ENCODE data around the gene AFF2.

The AFF2 gene

GRCh38 chrX:148536961-148537360 is 36.5 kb downstream of the AFF2 start:
- H3K36me3 ChIP-seq (replicated peaks; ENCODE audit: insufficient read depth, low read length): no peaks in the 10 kb centered on the region
- H3K27me3 ChIP-seq (replicated peaks; ENCODE audit: insufficient read depth, low read length): no peaks in the 10 kb centered on the region
- no peak overlapping the region for H3K4me2 ChIP-seq (ENCODE audit: low read depth, low read length)
- no peak overlapping the region for H3K9ac ChIP-seq (ENCODE audit: low read length)
- no peaks in the 10 kb centered on the region for H3K79me2 ChIP-seq (ENCODE audit: low read length)
- no peak for DNase-seq
- no peak overlapping the region for H3K4me3 ChIP-seq (ENCODE audit: low read length)
- no peaks in the 10 kb centered on the region for H4K20me1 ChIP-seq (ENCODE audit: insufficient read depth, low read length)
- no peaks in the 10 kb centered on the region for H3K9me2 ChIP-seq (replicated peaks; ENCODE audit: insufficient read depth, low read length)
- TF ChIP-seq EZH2 (optimal IDR thresholded peaks at IDR 0.05; ENCODE audit: low read depth, low read length) (no peak), EZH2phosphoT487 (IDR thresholded peaks at IDR 0.05; ENCODE audit: low read length) (no peak), CTCF (IDR thresholded peaks at IDR 0.05; ENCODE audit: low read length) (no peak)
- no peaks in the 10 kb centered on the region for H3K4me1 ChIP-seq (ENCODE audit: low read length)
- H3F3A ChIP-seq (ENCODE audit: insufficient read depth, low read length): no peaks in the 10 kb centered on the region
- H3K27ac ChIP-seq (ENCODE audit: low read length): no peak overlapping the region
- H2AFZ ChIP-seq (ENCODE audit: low read length): no peak overlapping the region
- H3K9me3 ChIP-seq (replicated peaks; ENCODE audit: insufficient read depth, low read length): no peaks in the 10 kb centered on the region

GRCh38 chrX:148537556-148538182 is 37.3 kb downstream of the AFF2 start:
- no peaks in the 10 kb centered on the region for H3K9me2 ChIP-seq (replicated peaks; ENCODE audit: insufficient read depth, low read length)
- no peaks in the 10 kb centered on the region for H3K4me1 ChIP-seq (ENCODE audit: low read length)
- H3K4me2 ChIP-seq (ENCODE audit: low read depth, low read length): no peak overlapping the region
- H3K27ac ChIP-seq (ENCODE audit: low read length): no peak overlapping the region
- H3K79me2 ChIP-seq (ENCODE audit: low read length): no peaks in the 10 kb centered on the region
- H3F3A ChIP-seq (ENCODE audit: insufficient read depth, low read length): no peaks in the 10 kb centered on the region
- H2AFZ ChIP-seq (ENCODE audit: low read length): no peak overlapping the region
- H3K36me3 ChIP-seq (replicated peaks; ENCODE audit: insufficient read depth, low read length): no peaks in the 10 kb centered on the region
- no peaks in the 10 kb centered on the region for H4K20me1 ChIP-seq (ENCODE audit: insufficient read depth, low read length)
- no peak for DNase-seq
- no peak overlapping the region for H3K9ac ChIP-seq (ENCODE audit: low read length)
- TF ChIP-seq EZH2phosphoT487 (IDR thresholded peaks at IDR 0.05; ENCODE audit: low read length) (no peak), EZH2 (optimal IDR thresholded peaks at IDR 0.05; ENCODE audit: low read depth, low read length) (no peak), CTCF (IDR thresholded peaks at IDR 0.05; ENCODE audit: low read length) (no peak)
- no peak overlapping the region for H3K4me3 ChIP-seq (ENCODE audit: low read length)
- H3K9me3 ChIP-seq (replicated peaks; ENCODE audit: insufficient read depth, low read length): no peaks in the 10 kb centered on the region
- no peaks in the 10 kb centered on the region for H3K27me3 ChIP-seq (replicated peaks; ENCODE audit: insufficient read depth, low read length)

GRCh38 chrX:148538582-148538981 is 38.2 kb downstream of the AFF2 start:
- no peak for DNase-seq
- H3K4me1 ChIP-seq (ENCODE audit: low read length): no peaks in the 10 kb centered on the region
- no peak overlapping the region for H3K27ac ChIP-seq (ENCODE audit: low read length)
- no peaks in the 10 kb centered on the region for H3F3A ChIP-seq (ENCODE audit: insufficient read depth, low read length)
- no peak overlapping the region for H3K9ac ChIP-seq (ENCODE audit: low read length)
- no peaks in the 10 kb centered on the region for H4K20me1 ChIP-seq (ENCODE audit: insufficient read depth, low read length)
- no peak overlapping the region for H3K4me2 ChIP-seq (ENCODE audit: low read depth, low read length)
- no peaks in the 10 kb centered on the region for H3K27me3 ChIP-seq (replicated peaks; ENCODE audit: insufficient read depth, low read length)
- no peaks in the 10 kb centered on the region for H3K9me2 ChIP-seq (replicated peaks; ENCODE audit: insufficient read depth, low read length)
- H3K9me3 ChIP-seq (replicated peaks; ENCODE audit: insufficient read depth, low read length): no peaks in the 10 kb centered on the region
- no peak overlapping the region for H2AFZ ChIP-seq (ENCODE audit: low read length)
- no peak overlapping the region for H3K4me3 ChIP-seq (ENCODE audit: low read length)
- no peaks in the 10 kb centered on the region for H3K79me2 ChIP-seq (ENCODE audit: low read length)
- TF ChIP-seq CTCF (IDR thresholded peaks at IDR 0.05; ENCODE audit: low read length) (no peak), EZH2phosphoT487 (IDR thresholded peaks at IDR 0.05; ENCODE audit: low read length) (no peak), EZH2 (optimal IDR thresholded peaks at IDR 0.05; ENCODE audit: low read depth, low read length) (no peak)
- no peaks in the 10 kb centered on the region for H3K36me3 ChIP-seq (replicated peaks; ENCODE audit: insufficient read depth, low read length)
